Bronchial epithelial cell (primary cell): ENCODE results near the gene BAD. TPM values are rescaled to one million over a fixed set of nuclear protein-coding genes. Genes with fewer than 3 reads are reported as not detected.
"Not testable (repeated sequence)": the region's sequence is repeated elsewhere in the genome, so short reads cannot be mapped to it uniquely, and the experiment has no call there.

Experiments used
- DNase-seq: peaks from one replicate; pipeline ENCODE4 v3.0.0-alpha.2; 2010; ENCODE audit warnings: low read depth
- FAIRE-seq: peaks from 2 replicates; lab custom pipeline; 2011; peaks lifted over from hg19 to GRCh38; lab: Jason Lieb, UNC
- H3K27me3 ChIP-seq: 2 replicates; pipeline ENCODE4 v1.5.1; 2011; ENCODE audit warnings: low read length; ENCODE audit not compliant: control insufficient read depth, insufficient read depth
- H3K36me3 ChIP-seq: 2 replicates; pipeline ENCODE4 v1.5.1; 2011; ENCODE audit warnings: low read length; ENCODE audit not compliant: control insufficient read depth, insufficient read depth
- H3K4me3 ChIP-seq: 2 replicates; pipeline ENCODE4 v1.5.1; 2011; ENCODE audit warnings: mild to moderate bottlenecking, low read depth, low read length, control low read depth
- total RNA-seq: library from RNA; depleted of rRNA; stranded (reverse); fragments of >200 nt; gene quantifications from 2 replicates; pipeline ENCODE4 v1.2.1, GENCODE V29; 2014
- TF ChIP-seq, protein P1 (sequence below): IDR thresholded peaks from 2 replicates; pipeline ENCODE4 v1.5.1; 2011; ENCODE audit warnings: mild to moderate bottlenecking, moderate library complexity, low read length, control low read depth, inconsistent platforms; ENCODE audit not compliant: insufficient read depth, severe bottlenecking

BAD gene
- total RNA-seq, 1 donor from 2014 or later, result 63.4 TPM

- TF ChIP-seq, protein P1, sequence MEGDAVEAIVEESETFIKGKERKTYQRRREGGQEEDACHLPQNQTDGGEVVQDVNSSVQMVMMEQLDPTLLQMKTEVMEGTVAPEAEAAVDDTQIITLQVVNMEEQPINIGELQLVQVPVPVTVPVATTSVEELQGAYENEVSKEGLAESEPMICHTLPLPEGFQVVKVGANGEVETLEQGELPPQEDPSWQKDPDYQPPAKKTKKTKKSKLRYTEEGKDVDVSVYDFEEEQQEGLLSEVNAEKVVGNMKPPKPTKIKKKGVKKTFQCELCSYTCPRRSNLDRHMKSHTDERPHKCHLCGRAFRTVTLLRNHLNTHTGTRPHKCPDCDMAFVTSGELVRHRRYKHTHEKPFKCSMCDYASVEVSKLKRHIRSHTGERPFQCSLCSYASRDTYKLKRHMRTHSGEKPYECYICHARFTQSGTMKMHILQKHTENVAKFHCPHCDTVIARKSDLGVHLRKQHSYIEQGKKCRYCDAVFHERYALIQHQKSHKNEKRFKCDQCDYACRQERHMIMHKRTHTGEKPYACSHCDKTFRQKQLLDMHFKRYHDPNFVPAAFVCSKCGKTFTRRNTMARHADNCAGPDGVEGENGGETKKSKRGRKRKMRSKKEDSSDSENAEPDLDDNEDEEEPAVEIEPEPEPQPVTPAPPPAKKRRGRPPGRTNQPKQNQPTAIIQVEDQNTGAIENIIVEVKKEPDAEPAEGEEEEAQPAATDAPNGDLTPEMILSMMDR, result peak; percentile 21
- peak; percentile 69 for DNase-seq
- no peak for FAIRE-seq
These were observed 37.4 kb downstream of the BAD start, which contains the start of gene PPP1R14B for GRCh38 chr11:64246871-64247728. TSS of gene PPP1R14B (minus strand) at chr11:64246943. CDS start at chr11:64246673, 270 bp downstream.

DNA sequence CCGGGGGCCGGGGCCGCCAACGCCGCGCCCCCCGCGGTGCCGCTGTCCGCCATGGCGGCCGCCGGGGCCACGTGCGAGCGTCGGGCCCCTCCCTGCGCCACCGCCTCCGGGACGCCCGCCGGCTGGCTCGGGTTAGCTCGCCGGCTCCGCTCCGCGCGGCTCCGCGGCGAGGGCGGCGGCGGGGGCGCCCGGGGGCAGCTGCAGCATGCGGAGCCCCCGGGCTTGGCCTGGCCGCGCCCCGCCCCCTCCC, 37.9 kb downstream of the BAD start:
- Histone ChIP-seq H3K36me3 (peaks cover 11% of the 10 kb centered on the region), H3K4me3 (peak overlapping the region; percentile 99)
- not testable (repeated sequence) for DNase-seq, H3K27me3 ChIP-seq, FAIRE-seq

More at GRCh38 chr11:64246871-64247728, 37.4 kb downstream of the BAD start, which contains the start of gene PPP1R14B:
- Histone ChIP-seq H3K36me3 (peaks cover 11% of the 10 kb centered on the region), H3K27me3 (no peaks in the 10 kb centered on the region), H3K4me3 (peak within 1 kb of the TSS; percentile 99)

DNA sequence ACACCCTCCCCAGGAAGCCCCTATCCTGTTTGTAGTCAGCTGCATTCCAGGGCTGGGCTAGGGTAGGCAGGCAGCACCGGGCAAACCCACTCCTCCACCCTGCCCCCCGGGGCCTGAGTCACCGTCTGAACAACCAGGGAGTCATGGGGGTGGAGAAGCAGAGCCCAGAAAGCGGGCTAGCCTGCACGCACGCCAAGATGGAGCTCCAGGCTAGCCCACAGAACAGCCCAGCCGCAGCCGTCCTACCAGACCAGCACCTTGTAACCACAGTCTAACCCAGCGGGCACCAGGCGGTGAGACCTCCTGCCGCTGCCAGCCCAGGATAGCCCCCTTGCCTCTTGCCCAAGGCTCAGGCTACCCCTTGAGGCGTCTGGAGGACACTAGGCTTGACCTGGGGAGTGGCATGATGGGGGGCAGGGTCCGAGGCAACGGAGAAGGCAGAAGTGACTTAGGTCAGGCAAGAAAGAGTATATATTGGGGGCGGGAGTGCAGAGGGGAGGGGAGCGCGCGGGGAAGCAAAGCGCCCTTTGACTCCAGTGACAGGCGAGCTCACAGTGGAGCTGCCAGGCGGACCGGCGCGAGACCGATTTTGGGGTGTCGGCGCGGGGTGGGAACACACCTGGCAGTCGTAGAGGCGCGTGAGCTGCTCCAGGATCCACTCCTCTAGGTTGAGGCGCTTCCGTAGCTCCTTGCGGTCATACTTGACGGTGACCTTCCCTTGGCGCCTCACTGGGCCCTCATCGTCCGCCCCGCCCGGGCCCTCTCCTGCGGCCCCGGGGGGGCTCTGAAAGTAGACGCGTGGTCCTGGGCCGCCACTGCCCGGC, 38.5 kb downstream of the BAD start:
- TF ChIP-seq, protein P1, result no peak
- peak; percentile 93 for DNase-seq
- no peak for FAIRE-seq
- Histone ChIP-seq H3K27me3 (no peaks in the 10 kb centered on the region), H3K4me3 (peak overlapping the region; percentile 99), H3K36me3 (peaks cover 11% of the 10 kb centered on the region)

- TF ChIP-seq, protein P1, result no peak
- no peak for DNase-seq
- Histone ChIP-seq H3K4me3 (peak overlapping the region; percentile 99), H3K36me3 (peaks cover 11% of the 10 kb centered on the region), H3K27me3 (no peaks in the 10 kb centered on the region)
- no peak for FAIRE-seq
These were observed 39.1 kb downstream of the BAD start for GRCh38 chr11:64245401-64245796.

- DNase-seq (no peak), FAIRE-seq (no peak)
- no peaks in the 10 kb centered on the region for H3K27me3 ChIP-seq
- H3K36me3 ChIP-seq, result peaks cover 11% of the 10 kb centered on the region
- TF ChIP-seq, protein P1, result no peak
- H3K4me3 ChIP-seq, result peak overlapping the region; percentile 99
These were observed 39.5 kb downstream of the BAD start for GRCh38 chr11:64244966-64245365.

GRCh38 chr11:64244107-64244506, 40.4 kb downstream of the BAD start:
- Histone ChIP-seq H3K4me3 (no peak overlapping the region), H3K36me3 (peaks cover 11% of the 10 kb centered on the region), H3K27me3 (no peaks in the 10 kb centered on the region)
- DNase-seq (no peak), FAIRE-seq (no peak)
- TF ChIP-seq, protein P1, result no peak
